Peyer's patch (tissue), 4 donors: Measurements from ENCODE around the gene IFIT1B. TPM values are rescaled to one million over a fixed set of nuclear protein-coding genes. Genes with fewer than 3 reads are reported as not detected.

Source experiments
- DNase-seq, 3 donors: peaks; one replicate each; pipeline ENCODE4 v3.0.0-alpha.2; 2017 to 2019
- H3K27ac ChIP-seq, 4 donors: fragments of 200-600 bp; sonication (generic); one replicate each; pipeline ENCODE4 v1.5.1; 2016 to 2019
- H3K27me3 ChIP-seq, 2 donors: fragments of 200-600 bp; sonication (generic); one replicate each; pipeline ENCODE4 v1.5.1; 2019
- H3K36me3 ChIP-seq, 3 donors: fragments of 200-600 bp; sonication (generic); one replicate each; pipeline ENCODE4 v1.5.1; 2016 to 2019
- H3K4me1 ChIP-seq, 4 donors: fragments of 200-600 bp; sonication (generic); one replicate each; pipeline ENCODE4 v1.5.1; 2016 to 2019
- H3K4me3 ChIP-seq, 4 donors: fragments of 200-600 bp; sonication (generic); 1 replicate in 3 of 4; 2 replicates in 1 of 4; pipeline ENCODE4 v1.5.1; 2016 to 2019; ENCODE audit warnings: mild to moderate bottlenecking in 1 of 4
- H3K9me3 ChIP-seq, 4 donors: fragments of 200-600 bp; sonication (generic); one replicate each; pipeline ENCODE4 v1.5.1; 2016 to 2019; ENCODE audit warnings: mild to moderate bottlenecking in 1 of 4
- CTCF ChIP-seq, 6 experiments: fragments of 450-650 bp in 4 of 6; fragments of 200-600 bp in 2 of 6; sonication (generic) in 1 of 6; IDR thresholded peaks; one replicate each; pipeline ENCODE4 v1.5.1; 2017 to 2019; ENCODE audit warnings: antibody characterized with exemption in 6 of 6, mild to moderate bottlenecking in 3 of 6, moderate library complexity in 1 of 6
- POLR2A ChIP-seq, 2 donors: fragments of 450-650 bp; IDR thresholded peaks; one replicate each; pipeline ENCODE4 v1.5.1; 2017; ENCODE audit warnings: antibody characterized with exemption in 2 of 2, mild to moderate bottlenecking in 2 of 2, moderate library complexity in 2 of 2
- total RNA-seq, 4 donors: library from RNA; depleted of rRNA; stranded (reverse); fragments of >200 nt; gene quantifications; one replicate each; pipeline ENCODE4 v1.1.0, GENCODE V29; 2016

The IFIT1B gene
- total RNA-seq, 4 donors from 2014 or later: not detected

DNA sequence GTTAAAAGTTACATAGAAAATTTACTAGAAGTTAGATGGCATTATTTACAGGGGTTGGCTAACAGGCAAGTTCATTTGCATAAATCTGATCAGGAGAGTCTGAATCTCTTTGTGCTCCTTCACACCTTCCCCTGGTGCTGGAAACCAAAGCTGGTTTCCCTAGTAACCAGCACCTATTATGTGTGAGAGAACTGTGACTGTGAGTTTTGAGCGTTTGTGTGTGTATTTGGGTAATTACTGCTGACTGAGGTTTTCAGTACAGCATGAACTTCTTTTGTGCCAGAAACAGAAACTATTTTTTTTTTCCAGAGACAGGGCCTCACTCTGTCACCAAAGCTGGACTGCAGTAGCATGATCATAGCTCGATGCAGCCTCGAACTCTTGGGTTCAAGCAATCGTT, 10.3 kb upstream of the IFIT1B start:
- Histone ChIP-seq H3K27me3 (no peaks in the 10 kb centered on the region), H3K4me3 (no peak overlapping the region), H3K36me3 (no peaks in the 10 kb centered on the region), H3K4me1 (peaks cover 0 to 16% (median 0%) of the 10 kb centered on the region in 4 donors), H3K9me3 (no peaks in the 10 kb centered on the region), H3K27ac (peak overlapping the region in 2 of 4 donors; percentile 21 to 41)
- DNase-seq: no peak
- TF ChIP-seq POLR2A (IDR thresholded peaks at IDR 0.05) (no peak), CTCF (IDR thresholded peaks at IDR 0.05) (no peak)

- no peak for TF ChIP-seq POLR2A (IDR thresholded peaks at IDR 0.05)
- TF ChIP-seq CTCF (IDR thresholded peaks at IDR 0.05): no peak
- H3K27me3 ChIP-seq: no peaks in the 10 kb centered on the region
- H3K36me3 ChIP-seq: no peaks in the 10 kb centered on the region
- H3K27ac ChIP-seq: peak overlapping the region in 1 of 4 donors; percentile 21
- H3K9me3 ChIP-seq: no peaks in the 10 kb centered on the region
- no peak for DNase-seq
- peaks cover 0 to 20% (median 0%) of the 10 kb centered on the region in 4 donors for H3K4me1 ChIP-seq
- no peak overlapping the region for H3K4me3 ChIP-seq
Observed at GRCh38 chr10:89368129-89368528, 9.7 kb upstream of the IFIT1B start.

GRCh38 chr10:89369156-89370105, 8.4 kb upstream of the IFIT1B start:
- Histone ChIP-seq H3K9me3 (no peaks in the 10 kb centered on the region), H3K27me3 (no peaks in the 10 kb centered on the region), H3K4me3 (no peak overlapping the region), H3K4me1 (peaks cover 0 to 31% (median 0%) of the 10 kb centered on the region in 4 donors), H3K27ac (no peak overlapping the region), H3K36me3 (no peaks in the 10 kb centered on the region)
- peak in 1 of 3 donors; percentile 56 for DNase-seq
- TF ChIP-seq CTCF (IDR thresholded peaks at IDR 0.05) (peak in 5 of 6 experiments; percentile 37 to 66 (median 62)), POLR2A (IDR thresholded peaks at IDR 0.05) (no peak)

- Histone ChIP-seq H3K4me1 (peaks cover 0 to 41% (median 0%) of the 10 kb centered on the region in 4 donors), H3K9me3 (no peaks in the 10 kb centered on the region), H3K27me3 (no peaks in the 10 kb centered on the region), H3K27ac (no peak overlapping the region), H3K4me3 (no peak overlapping the region), H3K36me3 (no peaks in the 10 kb centered on the region)
- TF ChIP-seq CTCF (IDR thresholded peaks at IDR 0.05) (no peak), POLR2A (IDR thresholded peaks at IDR 0.05) (no peak)
- no peak for DNase-seq
Observed at GRCh38 chr10:89371079-89371478, 6.8 kb upstream of the IFIT1B start.

DNA sequence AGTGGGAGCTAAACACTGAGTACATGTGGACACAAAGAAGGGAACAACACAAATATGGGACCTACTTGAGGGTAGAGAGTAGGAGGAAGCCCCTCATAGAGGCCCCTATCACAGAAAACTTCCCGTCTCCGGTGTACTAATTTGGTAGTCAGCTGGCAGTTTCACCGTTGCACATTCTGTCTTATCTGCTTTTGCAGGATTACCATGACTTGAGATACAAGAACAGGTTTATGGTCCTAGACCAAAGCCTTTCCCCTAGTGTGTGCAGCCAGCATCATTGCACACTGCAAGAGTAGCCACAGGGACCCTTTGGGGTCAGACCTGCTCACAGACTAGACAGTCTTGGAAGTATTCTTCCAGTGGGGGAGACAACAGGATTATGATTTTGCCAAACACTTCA, 5.9 kb upstream of the IFIT1B start:
- H3K4me1 ChIP-seq: peaks cover 0 to 41% (median 0%) of the 10 kb centered on the region in 4 donors
- H3K4me3 ChIP-seq: no peak overlapping the region
- DNase-seq: no peak
- H3K36me3 ChIP-seq: no peaks in the 10 kb centered on the region
- no peak overlapping the region for H3K27ac ChIP-seq
- no peaks in the 10 kb centered on the region for H3K9me3 ChIP-seq
- H3K27me3 ChIP-seq: no peaks in the 10 kb centered on the region
- no peak for TF ChIP-seq CTCF (IDR thresholded peaks at IDR 0.05)
- TF ChIP-seq POLR2A (IDR thresholded peaks at IDR 0.05): no peak
